Lower leg skin (tissue), 4 donors: ENCODE results near the gene PCGF2. TPM values are rescaled to one million over a fixed set of nuclear protein-coding genes. Genes with fewer than 3 reads are reported as not detected.

ENCODE experiments used
- DNase-seq, 2 donors: peaks; one replicate each; pipeline ENCODE4 v3.0.0-alpha.2; 2019; ENCODE audit warnings: low spot score in 2 of 2
- H3K4me3 ChIP-seq: fragments of 200-600 bp; sonication (generic); 2 replicates; pipeline ENCODE4 v1.5.1; 2017; ENCODE audit warnings: mild to moderate bottlenecking, low read depth; ENCODE audit not compliant: poor library complexity, severe bottlenecking
- CTCF ChIP-seq, 3 donors: fragments of 450-650 bp; IDR thresholded peaks; one replicate each; pipeline ENCODE4 v1.5.1; 2016; ENCODE audit warnings: antibody characterized with exemption in 3 of 3, mild to moderate bottlenecking in 3 of 3, moderate library complexity in 2 of 3
- POLR2A ChIP-seq, 2 donors: fragments of 450-650 bp; IDR thresholded peaks; one replicate each; pipeline ENCODE4 v1.6.1; 2016 to 2017; ENCODE audit warnings: antibody characterized with exemption in 2 of 2, mild to moderate bottlenecking in 1 of 2, moderate library complexity in 1 of 2
- WGBS, 2 donors: methylation state at CpG; one replicate each; pipeline ENCODE4 v1.1.5; 2018; 5-methylcytosine and 5-hydroxymethylcytosine counted together
- intact Hi-C: fragments of 100-400 bp; cut with DNase I; formaldehyde crosslinking; loops from one replicate; pipeline ENCODE4 v1.15.0; 2023; ENCODE audit warnings: low total_unique reads
- total RNA-seq, 4 donors: library from RNA; depleted of rRNA; stranded (reverse); fragments of >200 nt; gene quantifications; one replicate each; pipeline ENCODE4 v1.1.0, GENCODE V29; 2016

PCGF2 gene
- total RNA-seq, 4 donors from 2014 or later = 7.5 to 11.4 (median 8.6) TPM

DNA sequence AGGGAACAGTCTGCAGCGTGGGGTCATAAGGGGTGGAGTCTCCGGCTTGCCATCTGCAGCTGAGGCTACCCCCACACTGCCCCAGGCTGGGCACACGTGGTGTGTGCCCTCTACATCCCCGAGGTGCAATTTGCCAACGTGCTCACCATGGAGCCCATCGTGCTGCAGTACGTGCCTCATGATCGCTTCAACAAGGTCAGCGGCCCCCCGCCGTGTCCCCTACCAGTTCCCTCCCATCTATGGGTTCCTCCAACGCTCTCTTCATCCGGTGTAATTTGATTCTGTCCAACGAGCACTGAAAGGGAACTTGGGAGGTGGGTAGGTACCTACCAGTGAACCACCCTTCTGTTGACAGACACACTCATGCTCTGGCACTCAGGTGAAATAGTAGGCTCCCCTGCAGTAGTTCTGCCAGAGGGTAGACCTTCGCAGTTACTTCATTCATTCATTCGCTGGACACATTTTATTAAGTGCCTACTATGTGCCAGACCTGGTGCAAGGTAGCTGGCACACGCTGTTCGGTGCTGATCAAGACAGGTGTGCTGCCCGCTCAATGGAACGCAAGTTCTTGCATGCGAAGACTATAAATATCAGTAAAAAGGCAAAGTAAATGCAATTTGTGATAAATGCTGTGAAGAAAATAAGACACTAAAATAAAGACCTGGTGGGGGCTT lies 40.3 kb downstream of the PCGF2 start:
- intact Hi-C loops = no loop called here
- 77 to 79% methylated on average over 20 to 21 of the region's 21 CpGs for WGBS, 2 donors
- no peak overlapping the region for H3K4me3 ChIP-seq
- TF ChIP-seq CTCF (IDR thresholded peaks at IDR 0.05) (no peak), POLR2A (IDR thresholded peaks at IDR 0.05) (no peak)
- DNase-seq = no peak

DNA sequence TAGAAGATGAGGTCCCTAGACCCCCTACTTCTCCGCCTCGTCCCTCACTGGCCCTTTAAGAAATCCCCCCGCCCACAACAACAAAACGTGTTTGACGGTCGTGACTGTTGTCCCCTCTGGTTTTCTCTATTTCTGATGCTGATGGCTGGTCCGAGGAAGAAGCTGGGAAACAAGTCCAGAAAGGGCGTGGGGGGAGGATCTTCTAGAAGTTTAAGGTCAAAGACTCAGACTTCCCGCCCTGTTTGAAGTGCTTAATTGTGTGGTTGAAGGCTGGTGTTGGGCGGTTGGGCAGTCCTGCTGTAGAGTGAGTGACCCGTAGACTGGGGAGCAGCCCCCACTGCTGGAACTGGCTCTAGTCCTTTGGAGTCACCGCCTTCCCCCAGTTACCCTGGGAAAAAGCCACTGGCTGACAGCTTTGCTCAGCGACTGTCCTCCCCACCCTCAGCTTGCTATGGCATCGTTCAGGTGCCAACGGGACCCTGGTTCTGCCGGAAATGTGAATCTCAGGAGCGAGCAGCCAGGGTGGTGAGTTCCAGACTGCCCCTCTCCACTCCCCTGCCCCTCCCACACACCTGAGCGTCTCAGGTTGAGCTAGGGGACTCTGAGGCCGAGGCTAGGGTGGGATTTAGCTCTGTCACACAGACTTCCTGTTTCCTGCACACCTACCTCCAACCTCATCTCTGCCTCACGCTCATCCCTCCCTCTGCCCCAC lies 41.5 kb downstream of the PCGF2 start:
- 8 to 11% methylated on average over 20 of the region's 20 CpGs for WGBS, 2 donors
- no peak for DNase-seq
- H3K4me3 ChIP-seq = peak overlapping the region; percentile 73
- no peak for TF ChIP-seq CTCF (IDR thresholded peaks at IDR 0.05)
- no peak for TF ChIP-seq POLR2A (IDR thresholded peaks at IDR 0.05)
- intact Hi-C loops = no loop called here

GRCh38 chr17:38705803-38706504 lies 42.2 kb downstream of the PCGF2 start:
- H3K4me3 ChIP-seq = peak overlapping the region; percentile 73
- peak in 1 of 2 donors; percentile 93 for DNase-seq
- 0 to 1% methylated on average over 29 to 33 of the region's 38 CpGs for WGBS, 2 donors
- intact Hi-C loops = no loop called here
- TF ChIP-seq POLR2A (IDR thresholded peaks at IDR 0.05) (no peak), CTCF (IDR thresholded peaks at IDR 0.05) (no peak)

- 0% methylated on average over 6 to 11 of the region's 32 CpGs for WGBS, 2 donors
- peak overlapping the region; percentile 73 for H3K4me3 ChIP-seq
- TF ChIP-seq POLR2A (IDR thresholded peaks at IDR 0.05) (no peak), CTCF (IDR thresholded peaks at IDR 0.05) (no peak)
- intact Hi-C loops = no loop called here
- DNase-seq = no peak
Observed at GRCh38 chr17:38705523-38705802, 42.7 kb downstream of the PCGF2 start.

GRCh38 chr17:38704606-38705522 lies 43.3 kb downstream of the PCGF2 start, which contains the start of gene MLLT6:
MLLT6 (plus strand) TSS chr17:38705273; CDS start chr17:38705633, 360 bp downstream.
- TF ChIP-seq POLR2A (IDR thresholded peaks at IDR 0.05) (no peak), CTCF (IDR thresholded peaks at IDR 0.05) (no peak)

More at GRCh38 chr17:38704606-38705522, 43.3 kb downstream of the PCGF2 start, which contains the start of gene MLLT6:
- 1% methylated on average over 56 to 74 of the region's 100 CpGs for WGBS, 2 donors
- intact Hi-C loops = no loop called here
- peak within 1 kb of the TSS; percentile 88 for H3K4me3 ChIP-seq
- DNase-seq = peak; percentile 68 to 94
